Fibroblast of mammary gland (primary cell): Measurements from ENCODE around the gene KLK1.
A peak's percentile ranks its signal among the peaks of the same experiment; 100 is the strongest.
"Not testable (repeated sequence)": the region's sequence is repeated elsewhere in the genome, so short reads cannot be mapped to it uniquely, and the experiment has no call there.

Source experiments
- DNase-seq: peaks from one replicate; pipeline ENCODE4 v3.0.0-alpha.2; 2010; ENCODE audit warnings: low read depth
- H3K4me3 ChIP-seq: 2 replicates; pipeline ENCODE4 v1.5.1; 2011; ENCODE audit warnings: low read depth, mild to moderate bottlenecking, low read length, moderate library complexity; ENCODE audit not compliant: control insufficient read depth
- TF ChIP-seq, protein P1 (sequence below): conservative IDR thresholded peaks from 2 replicates; pipeline ENCODE4 v1.5.1; 2011; ENCODE audit warnings: low read depth, low read length, inconsistent platforms; ENCODE audit not compliant: control insufficient read depth, insufficient read depth

KLK1 gene

GRCh38 chr19:50777261-50777660, 46.3 kb downstream of the KLK1 start:
- DNase-seq = no peak
- TF ChIP-seq, protein P1, sequence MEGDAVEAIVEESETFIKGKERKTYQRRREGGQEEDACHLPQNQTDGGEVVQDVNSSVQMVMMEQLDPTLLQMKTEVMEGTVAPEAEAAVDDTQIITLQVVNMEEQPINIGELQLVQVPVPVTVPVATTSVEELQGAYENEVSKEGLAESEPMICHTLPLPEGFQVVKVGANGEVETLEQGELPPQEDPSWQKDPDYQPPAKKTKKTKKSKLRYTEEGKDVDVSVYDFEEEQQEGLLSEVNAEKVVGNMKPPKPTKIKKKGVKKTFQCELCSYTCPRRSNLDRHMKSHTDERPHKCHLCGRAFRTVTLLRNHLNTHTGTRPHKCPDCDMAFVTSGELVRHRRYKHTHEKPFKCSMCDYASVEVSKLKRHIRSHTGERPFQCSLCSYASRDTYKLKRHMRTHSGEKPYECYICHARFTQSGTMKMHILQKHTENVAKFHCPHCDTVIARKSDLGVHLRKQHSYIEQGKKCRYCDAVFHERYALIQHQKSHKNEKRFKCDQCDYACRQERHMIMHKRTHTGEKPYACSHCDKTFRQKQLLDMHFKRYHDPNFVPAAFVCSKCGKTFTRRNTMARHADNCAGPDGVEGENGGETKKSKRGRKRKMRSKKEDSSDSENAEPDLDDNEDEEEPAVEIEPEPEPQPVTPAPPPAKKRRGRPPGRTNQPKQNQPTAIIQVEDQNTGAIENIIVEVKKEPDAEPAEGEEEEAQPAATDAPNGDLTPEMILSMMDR = no peak
- H3K4me3 ChIP-seq = no peak overlapping the region

GRCh38 chr19:50776131-50776530, 47.5 kb downstream of the KLK1 start:
- TF ChIP-seq, protein P1 = no peak
- no peak for DNase-seq
- H3K4me3 ChIP-seq = no peak overlapping the region

GRCh38 chr19:50773454-50773853, 50.1 kb downstream of the KLK1 start:
- DNase-seq, H3K4me3 ChIP-seq: not testable (repeated sequence)

DNA sequence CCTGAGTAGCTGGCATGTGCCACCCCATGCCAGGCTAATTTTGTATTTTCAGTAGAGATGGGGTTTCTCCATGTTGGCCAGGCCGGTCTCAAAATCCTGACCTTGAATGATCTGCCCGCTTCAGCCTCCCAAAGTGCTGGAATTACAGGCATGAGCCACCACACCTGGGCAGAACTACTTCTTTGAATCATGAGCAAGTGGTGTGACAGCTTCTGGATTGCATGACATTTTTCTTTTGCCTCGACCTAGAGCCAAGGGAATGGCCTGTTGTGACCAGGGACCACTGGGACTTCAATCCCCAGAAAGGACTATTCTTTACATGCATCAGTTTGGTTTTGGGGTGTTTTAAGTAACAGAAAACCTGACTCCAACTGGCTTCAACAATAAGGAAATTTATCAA, 50.7 kb downstream of the KLK1 start:
- H3K4me3 ChIP-seq, DNase-seq: not testable (repeated sequence)

- peak; percentile 39 for DNase-seq
- no peak overlapping the region for H3K4me3 ChIP-seq
- TF ChIP-seq, protein P1 = no peak
Measured at GRCh38 chr19:50772476-50772875, 51.1 kb downstream of the KLK1 start.

DNA sequence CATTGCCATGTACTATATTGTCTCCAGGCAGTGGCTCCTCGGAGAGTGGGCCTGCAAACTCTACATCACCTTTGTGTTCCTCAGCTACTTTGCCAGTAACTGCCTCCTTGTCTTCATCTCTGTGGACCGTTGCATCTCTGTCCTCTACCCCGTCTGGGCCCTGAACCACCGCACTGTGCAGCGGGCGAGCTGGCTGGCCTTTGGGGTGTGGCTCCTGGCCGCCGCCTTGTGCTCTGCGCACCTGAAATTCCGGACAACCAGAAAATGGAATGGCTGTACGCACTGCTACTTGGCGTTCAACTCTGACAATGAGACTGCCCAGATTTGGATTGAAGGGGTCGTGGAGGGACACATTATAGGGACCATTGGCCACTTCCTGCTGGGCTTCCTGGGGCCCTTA, 52.7 kb downstream of the KLK1 start:
- TF ChIP-seq, protein P1 = no peak
- H3K4me3 ChIP-seq = no peak overlapping the region
- DNase-seq = no peak

DNA sequence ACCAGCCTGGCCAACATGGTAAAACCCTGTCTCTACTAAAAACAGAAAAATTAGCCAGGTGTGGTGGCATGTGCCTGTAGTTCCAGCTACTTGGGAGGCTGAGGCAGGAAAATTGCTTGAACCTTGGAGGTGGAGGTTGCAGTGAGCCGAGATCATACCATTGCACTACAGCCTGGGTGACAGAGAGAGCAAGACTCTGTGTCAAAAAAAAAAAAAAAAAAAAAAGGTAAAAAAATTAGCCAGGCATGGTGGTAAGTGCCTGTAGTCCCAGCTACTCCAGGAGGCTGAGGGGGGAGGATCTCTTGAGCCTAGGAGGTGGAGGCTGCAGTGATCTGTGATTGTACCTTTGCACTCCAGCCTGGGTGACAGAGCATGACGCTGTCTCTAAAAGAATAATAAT, 53.4 kb downstream of the KLK1 start, which contains the start of gene GPR32:
Gene GPR32 (plus strand): TSS at position 301 of the 400 bp plus-strand sequence. CDS start 137 bp downstream, outside the sequence.
- not testable (repeated sequence) for DNase-seq, H3K4me3 ChIP-seq
